GM19467 (cell line): ENCODE results near the gene PTPRA.
"Not testable (repeated sequence)": the region's sequence is repeated elsewhere in the genome, so short reads cannot be mapped to it uniquely, and the experiment has no call there.

Experiments used
- ATAC-seq: cut with Tn5 transposase; IDR thresholded peaks from one replicate; pipeline ENCODE4 v1.9.1; 2021; ENCODE audit warnings: mild to moderate bottlenecking, moderate library complexity; ENCODE audit not compliant: unreplicated experiment

The PTPRA gene

DNA sequence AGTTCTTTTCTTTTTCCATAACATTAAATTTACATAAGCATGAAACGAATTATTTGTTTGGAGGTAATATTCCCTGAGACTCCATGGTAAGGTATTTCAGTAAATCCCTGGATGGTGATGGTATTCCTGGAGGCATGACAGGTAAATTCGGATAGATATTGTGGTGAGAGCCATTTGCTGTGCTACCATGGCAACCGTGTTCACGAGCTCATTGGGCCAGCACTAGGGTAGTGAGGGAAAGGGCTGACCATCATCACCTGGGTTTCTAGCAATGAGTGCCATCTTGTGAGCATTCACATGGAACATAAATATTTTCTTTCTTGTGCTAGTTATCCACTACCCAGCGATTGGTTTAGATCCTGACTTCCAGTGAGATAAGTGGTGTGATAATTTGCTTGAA lies 118.3 kb downstream of the PTPRA start:
- ATAC-seq = no peak

DNA sequence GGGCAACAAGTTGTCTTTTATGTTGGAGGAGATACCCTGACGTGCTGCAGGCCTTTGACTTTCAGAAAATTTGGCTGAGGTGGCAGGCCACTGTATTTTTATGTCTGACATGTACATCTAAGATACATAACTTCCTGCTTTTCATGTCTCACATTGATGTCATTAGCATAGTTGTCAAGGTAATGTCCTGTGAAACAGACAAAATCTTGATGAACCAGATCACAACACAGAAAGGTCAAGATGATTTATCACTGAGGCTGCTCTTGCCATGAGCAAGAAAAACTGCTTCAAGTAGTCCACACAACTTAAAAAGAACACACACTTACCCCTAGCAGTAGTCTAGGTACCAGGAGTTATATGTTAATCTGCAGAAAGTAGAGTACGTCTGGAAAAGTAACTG lies 120.0 kb downstream of the PTPRA start:
- no peak for ATAC-seq

DNA sequence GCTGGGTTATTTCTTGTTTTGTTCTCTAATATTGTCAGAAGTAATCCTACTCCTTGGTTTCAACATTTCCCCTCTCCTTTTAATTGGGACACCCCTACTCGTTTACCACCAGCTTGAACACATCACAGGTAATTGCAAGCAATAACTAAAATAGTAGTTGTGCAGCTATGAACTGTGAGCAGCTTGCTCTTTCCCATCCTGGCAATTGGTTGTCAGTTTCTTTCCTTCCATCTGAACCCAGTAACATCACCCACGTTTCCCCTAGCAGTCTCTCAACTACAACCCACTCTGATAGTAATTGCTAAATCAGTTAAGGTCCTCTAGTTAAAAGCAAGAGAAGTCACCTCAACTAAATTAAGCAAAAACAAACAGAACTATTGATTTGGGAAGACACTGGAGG lies 122.5 kb downstream of the PTPRA start:
- no peak for ATAC-seq

DNA sequence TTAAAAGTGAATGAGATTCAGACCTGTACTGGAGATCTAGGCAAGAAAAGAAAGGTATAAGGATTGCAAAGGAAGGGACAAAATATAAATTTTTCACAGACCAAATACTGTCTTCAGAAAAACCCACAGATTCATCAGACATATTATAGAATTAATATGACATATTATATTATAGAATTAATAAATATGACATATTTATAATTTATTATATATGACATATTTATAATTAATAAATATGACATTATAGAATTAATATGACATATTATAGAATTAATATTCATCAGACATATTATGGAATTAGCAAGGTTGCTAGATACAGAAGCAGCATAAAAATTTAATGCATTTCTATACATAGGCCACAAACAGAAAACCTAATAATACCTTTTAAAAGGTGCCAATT lies 125.4 kb downstream of the PTPRA start:
- no peak for ATAC-seq

DNA sequence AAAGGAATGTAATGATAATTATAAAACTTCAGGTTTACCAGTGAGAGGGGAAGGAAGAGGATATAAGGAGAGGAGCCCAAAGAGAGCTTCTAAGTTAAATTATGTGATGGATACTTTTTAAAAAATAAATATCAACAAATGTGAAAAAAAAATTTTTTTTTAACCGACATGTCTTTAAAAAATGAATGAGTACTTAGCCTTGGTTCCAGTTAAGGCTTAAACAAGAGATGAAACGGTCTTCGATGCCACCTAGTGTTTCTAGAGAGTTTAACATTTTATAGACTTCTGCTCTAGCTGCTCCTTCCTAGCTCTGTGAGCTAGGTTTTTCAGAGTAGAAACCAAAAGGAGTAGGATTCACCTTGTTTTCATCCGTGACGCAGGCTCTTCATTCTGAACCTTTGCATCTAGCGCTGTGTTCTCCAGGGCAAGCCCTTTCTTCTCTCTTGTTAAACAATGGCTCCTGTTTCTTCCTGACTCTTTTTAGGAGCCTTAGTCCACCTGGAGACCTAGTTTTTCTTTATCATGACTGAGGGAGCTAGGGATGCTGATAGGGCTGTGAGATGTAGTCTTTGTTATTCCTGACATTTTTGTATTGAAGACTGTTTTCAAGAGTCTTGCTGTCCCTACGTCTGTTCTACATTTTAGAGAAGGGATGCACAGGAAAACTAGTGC lies 127.7 kb downstream of the PTPRA start:
- ATAC-seq = no peak

DNA sequence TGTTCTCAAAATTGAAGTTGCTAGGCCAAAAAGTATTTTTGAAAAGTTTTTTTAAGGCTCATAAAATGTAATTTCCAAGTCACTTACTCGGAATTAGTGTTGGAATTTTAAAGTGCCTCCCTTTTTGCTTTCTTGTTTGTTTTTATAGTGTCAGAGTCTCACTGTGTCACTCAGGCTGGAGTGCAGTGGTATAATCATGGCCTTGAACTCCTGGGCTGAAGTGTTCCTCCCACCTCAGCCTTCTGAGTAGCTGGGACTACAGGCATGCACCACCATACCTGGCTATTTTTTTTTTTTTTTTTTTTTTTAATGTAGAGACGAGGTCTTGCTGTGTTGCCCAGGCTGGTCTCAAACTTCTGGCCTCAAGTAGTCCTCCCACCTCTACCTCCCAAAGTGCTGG lies 130.1 kb downstream of the PTPRA start:
- no peak for ATAC-seq

DNA sequence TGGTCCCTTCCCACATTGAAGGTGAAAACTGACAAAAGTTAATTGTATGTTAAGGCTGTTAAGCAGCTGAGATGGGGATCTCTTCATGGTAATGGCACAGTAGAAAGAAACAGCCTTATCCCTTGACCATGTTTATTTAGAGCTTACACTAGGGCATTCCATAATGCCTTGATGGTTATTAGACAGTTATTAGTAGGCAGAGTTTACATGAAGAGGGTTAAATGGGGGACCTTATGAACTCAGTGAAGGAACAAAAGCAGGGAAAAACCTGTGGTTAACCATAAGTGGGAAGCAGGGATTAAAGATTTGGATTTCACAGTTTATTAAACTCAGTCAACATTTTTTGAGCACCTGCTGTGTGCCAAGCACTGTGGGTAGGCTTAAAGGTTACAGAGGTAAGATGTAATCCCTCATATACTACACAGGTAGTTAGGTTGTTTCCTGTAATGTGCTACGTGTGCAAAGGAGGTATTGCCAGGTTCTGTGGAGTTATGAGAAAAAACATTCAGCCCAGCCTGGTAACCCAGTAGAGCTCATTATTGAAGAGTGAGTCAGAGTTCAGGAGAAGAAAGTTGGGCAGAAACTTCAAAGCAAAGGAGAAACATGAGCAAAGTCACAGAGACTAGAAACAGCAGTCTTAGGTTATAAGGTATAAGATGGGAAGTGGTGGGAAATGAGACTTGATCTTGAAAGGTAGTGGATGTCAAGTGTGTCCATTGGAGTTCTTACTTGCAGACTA lies 137.9 kb downstream of the PTPRA start:
- ATAC-seq = no peak

DNA sequence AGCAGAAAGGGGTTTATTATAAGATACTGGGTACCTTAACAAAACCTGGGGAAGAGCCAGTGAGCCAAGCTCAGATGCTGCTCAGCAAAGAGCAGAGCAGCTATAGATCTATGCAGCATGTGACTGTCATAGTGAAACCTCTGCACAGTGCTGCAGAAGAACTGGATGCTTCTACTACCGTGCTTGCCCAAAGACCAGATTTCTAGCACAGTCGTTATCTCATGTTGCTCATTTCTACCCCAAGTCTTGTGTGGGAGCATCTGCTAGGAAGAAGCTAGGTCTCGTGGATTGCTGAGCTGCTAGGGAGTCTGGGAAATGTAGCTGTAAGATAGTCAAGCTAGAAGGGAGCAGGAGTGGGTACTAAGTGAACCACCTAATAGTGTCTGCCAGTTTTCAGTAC lies 138.5 kb downstream of the PTPRA start:
- ATAC-seq = no peak

DNA sequence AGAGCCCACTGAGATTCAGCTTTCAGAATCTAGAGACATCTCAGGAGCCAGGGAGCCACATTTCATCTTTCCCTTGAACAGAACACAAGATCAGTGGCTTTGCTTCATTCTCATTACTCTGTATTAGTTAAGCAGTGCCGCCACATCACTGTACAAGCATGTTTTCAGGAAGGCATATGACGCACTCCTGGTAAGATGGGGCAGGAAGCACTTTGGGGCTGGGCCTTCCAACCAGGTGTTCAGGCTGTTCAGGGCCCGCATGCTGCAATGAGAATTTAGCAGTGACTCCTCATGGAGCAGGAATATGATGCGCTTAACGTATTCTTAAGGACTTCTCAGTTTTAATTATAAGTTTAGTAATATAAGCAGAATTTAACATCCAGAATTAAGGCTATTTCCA lies 140.5 kb downstream of the PTPRA start:
- no peak for ATAC-seq

DNA sequence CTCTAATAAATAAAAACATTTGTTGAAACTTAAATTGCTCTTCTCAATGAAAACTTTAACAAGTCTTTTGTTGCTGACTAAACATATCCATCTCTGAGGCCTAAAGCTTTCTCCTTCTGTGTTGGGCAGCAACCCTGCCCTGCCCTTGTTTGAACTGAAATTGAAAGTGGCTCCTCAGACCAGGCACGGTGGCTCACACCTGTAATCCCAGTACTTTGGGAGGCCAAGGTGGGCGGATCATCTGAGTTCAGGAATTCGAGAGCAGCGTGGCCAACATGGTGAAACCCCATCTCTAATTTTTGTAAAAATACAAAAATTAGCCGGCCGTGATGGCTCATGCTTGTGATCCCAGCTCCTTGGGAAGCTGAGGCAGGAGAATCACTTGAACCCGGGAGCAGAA lies 140.9 kb downstream of the PTPRA start:
- no peak for ATAC-seq

DNA sequence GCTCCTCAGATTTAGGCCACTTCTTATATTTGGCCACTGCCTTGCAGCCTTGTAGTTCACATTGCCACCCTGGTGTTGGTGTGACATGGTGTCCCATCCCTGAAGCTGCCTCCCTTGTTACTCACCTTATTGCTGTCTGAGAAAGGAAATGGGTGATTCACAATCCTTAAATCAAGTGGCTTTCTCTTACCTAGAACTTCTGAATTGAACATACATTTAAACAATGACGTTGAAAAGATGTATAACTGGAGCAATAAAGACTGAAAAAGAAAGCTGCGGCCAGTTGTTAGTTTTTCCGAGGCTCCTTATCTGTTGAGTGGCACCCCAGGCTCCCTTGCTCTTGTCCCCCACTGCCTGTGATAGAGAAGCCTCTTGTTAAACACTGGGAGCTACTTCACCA lies 141.4 kb downstream of the PTPRA start:
- ATAC-seq = no peak

DNA sequence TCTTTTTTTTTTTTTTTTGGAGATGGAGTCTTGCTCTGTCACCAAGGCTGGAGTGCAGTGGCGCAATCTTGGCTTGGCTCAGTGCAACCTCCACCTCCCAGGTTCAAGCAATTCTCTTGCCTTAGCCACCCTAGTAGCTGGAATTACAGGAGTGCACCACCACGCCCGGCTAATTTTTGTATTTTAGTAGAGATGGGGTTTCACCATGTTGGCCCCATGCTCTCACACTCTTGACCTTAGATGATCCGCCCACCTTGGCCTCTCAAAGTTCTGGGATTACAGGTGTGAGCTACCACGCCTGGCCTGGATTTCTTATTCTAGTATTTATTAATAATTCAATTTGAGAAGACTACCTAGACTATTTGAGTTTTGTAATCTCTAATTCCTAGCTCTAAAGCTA lies 142.0 kb downstream of the PTPRA start:
- not testable (repeated sequence) for ATAC-seq

DNA sequence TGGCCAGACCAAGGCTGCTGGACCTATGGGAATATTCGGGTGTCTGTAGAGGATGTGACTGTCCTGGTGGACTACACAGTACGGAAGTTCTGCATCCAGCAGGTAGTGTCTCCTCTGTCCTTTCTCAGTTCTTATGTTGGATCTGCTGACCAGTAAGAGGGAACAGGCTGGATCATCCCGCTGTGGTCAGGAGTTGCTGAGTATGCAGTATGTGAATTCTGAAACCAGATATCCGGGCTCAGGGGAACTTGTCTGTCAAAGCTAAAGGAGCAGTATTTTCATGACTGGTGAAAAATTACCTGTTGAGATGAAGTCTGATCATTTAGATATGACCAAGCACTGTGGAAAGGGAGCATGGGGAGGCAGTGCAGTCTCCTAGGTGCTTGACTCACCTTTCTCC lies 148.0 kb downstream of the PTPRA start:
- ATAC-seq = no peak

DNA sequence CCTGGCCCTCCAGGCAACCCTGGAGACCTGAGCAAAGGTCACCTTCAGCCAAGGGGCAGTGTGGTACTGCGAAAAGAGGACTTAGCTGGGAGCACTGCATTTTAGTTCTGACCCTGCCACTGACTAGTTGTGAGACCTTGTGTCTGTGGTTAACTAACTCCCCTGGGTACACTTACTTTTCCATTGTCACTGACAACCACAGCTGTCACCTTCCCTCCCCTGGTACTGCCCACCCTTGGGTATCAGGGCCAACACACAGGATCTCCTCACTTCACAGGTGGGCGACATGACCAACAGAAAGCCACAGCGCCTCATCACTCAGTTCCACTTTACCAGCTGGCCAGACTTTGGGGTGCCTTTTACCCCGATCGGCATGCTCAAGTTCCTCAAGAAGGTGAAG lies 148.5 kb downstream of the PTPRA start:
- ATAC-seq = no peak

DNA sequence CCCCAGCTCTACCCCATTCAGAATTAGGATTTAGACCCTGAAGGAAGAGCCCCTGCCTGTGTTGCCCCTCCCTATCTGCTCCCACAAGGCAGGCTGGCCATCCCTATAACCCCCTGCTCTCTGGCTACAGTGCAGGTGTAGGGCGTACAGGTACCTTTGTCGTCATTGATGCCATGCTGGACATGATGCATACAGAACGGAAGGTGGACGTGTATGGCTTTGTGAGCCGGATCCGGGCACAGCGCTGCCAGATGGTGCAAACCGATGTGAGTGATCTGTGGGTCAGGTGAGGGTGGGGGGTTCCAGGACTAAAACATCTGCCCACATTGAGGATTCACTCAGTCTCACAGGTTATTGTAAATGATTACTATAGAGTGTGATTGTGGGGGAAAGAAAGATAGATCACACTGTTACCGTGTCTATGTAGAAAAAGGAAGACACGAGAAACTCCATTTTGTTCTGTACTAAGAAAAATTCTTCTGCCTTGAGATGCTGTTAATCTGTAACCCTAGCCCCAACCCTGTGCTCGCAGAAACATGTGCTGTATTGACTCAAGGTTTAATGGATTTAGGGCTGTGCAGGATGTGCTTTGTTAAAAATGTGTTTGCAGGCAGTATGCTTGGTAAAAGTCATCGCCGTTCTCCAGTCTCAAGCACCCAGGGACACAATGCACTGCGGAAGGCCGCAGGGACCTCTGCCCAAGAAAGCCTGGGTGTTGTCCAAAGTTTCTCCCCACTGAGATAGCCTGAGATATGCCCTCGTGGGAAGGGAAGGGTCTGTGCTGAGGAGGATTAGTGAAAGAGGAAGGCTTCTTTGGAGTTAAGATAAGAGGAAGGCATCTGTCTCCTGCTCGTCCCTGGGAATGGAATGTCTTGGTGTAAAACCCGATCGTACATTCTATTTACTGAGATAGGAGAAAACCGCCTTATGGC lies 149.5 kb downstream of the PTPRA start:
- ATAC-seq = not testable (repeated sequence)

DNA sequence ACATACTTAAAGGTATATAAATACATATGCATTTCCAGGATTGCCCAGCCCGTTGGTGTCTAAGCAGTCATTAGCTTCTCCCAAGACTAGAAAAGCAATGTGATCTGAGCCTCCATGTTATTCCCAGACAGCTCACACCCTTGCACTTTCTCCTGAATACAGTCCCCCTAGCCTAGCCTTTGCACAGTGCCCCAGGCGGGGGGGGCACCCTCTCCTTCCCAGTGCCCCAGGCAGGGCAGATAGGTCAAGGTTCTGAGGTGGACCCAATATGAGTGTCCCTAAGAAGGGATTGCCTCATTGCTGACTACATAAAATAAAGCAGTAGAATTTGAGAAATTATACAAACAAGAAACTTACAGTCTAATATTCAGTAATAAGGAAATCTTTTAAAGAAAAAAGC lies 154.7 kb downstream of the PTPRA start:
- ATAC-seq = no peak

DNA sequence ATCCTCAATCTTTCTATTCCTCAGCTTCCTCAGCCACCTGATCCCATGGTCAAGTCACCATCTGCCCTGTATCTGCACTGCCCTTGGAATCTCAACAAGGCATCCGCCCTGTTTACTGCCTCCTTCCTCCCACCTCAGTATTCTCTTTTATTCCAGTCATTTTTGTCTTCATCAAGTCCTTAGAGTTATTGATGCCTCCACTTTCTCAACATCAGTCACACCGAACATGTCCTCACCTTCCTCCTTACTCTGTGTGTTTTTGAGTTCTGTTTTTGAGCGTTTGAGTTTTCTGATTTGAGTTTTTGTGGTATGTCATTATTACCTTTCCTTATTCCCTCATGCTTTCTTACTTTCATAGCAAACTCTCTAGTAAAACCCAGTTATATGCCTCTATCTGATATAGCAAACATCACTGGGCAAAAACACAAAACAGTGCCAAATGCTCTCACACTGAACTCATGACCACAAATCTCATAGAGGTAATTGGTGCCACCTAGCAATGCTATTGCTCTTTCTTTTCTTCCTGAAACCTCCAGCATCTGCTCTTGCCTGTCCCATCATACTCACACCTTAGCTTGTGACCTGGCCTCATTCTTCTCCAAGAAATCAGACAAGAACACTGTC lies 158.4 kb downstream of the PTPRA start:
- ATAC-seq = no peak

DNA sequence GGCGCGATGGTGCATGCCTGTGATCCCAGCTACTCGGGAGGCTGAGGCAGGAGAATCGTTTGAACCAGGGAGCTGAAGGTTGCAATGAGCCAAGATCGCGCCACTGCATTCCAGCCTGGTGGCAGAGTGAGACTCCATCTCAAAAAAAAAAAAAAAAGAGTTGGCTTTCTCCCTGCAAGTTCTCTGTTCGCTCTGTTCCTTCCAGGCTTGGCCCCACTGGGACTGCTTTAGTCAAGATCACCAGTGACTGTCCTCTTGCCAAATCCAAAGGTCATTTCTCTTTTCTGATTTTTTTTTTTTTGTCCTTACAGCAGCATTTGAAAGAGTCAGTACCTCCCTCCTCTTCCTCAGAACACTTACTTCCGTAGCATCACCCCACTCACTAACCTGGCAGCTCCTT lies 159.3 kb downstream of the PTPRA start:
- no peak for ATAC-seq

DNA sequence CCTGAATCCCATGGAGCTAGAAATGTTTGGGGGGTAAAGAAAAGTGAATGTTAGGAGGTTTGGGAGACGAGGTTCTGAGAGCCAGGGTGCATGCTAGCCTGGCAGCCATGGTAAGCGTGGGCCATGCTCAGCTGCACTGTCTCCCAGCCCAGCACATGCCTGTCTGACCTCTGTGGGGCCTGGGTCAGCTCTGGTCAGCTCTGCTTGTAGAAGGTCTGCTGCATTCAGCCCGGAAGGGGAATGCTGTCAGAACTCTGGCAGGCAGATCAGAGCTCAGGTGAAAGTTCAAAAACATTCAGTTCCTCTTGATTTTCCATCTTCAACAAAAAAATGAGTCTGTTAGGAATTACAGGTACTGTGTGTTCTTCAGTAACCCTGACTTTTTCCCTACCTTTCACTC lies 164.4 kb downstream of the PTPRA start:
- ATAC-seq = no peak

DNA sequence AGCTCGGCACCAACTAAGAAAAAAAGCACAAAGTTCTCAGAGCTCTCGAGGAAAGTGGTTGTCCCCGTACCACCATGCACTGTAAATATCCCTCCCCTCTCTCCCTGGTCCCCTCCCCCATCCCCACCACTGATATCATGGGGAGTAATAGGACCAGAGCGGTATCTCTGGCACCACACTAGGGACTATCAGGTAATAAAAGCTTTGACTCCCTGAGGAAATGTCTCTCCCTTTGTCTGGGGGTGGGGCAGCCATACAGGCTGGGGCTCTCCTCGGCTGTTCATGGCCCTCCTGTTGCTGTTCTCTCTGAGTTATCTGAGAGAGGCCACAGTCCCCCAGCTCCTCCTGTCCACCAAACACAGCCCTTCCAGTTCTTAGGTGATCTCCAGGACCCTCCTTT lies 165.2 kb downstream of the PTPRA start:
- ATAC-seq = no peak

DNA sequence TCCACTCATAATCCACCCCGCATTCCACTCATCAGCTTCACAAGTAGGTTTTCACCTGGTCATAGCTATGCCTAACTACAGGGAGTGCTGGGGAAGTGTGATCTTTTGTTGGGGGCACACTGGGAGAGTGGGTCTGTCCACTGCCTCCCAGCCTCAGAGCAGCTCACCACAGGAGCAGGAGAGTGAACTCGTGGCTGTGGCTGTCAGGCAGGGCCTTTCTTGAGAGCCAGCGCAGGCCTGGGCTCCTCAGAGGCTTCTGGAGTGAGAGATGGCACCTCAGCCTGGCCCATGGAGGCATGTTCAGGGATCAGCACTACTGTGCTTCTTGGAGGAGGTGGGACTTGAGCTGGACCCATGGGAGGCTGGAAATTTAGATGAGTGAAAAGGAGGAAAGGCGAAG lies 166.1 kb downstream of the PTPRA start:
- ATAC-seq = no peak
